Ovary (tissue), 9 donors: ENCODE results near the gene ARMC2. TPM values are rescaled to one million over a fixed set of nuclear protein-coding genes. Genes with fewer than 3 reads are reported as not detected.
"Not testable (repeated sequence)": the region's sequence is repeated elsewhere in the genome, so short reads cannot be mapped to it uniquely, and the experiment has no call there.

ENCODE experiments used
- DNase-seq, 5 donors: peaks; one replicate each; pipeline ENCODE4 v3.0.0-alpha.2; 2019 to 2020
- H3K27ac ChIP-seq, 2 donors: fragments of 200-600 bp; one replicate each; pipeline versions ENCODE4 v1.5.1 to v1.8.0; 2019 to 2022
- H3K27me3 ChIP-seq: fragments of 200-600 bp; one replicate; pipeline ENCODE4 v1.8.0; 2022
- H3K36me3 ChIP-seq: fragments of 200-600 bp; sonication (generic); one replicate; pipeline ENCODE4 v1.5.1; 2019
- H3K4me1 ChIP-seq: one replicate; pipeline ENCODE4 v1.8.1; 2013; ENCODE audit warnings: mild to moderate bottlenecking, moderate library complexity; ENCODE audit not compliant: insufficient read depth
- H3K4me3 ChIP-seq: fragments of 200-600 bp; sonication (generic); one replicate; pipeline ENCODE4 v1.5.1; 2017
- H3K9me3 ChIP-seq, 2 donors: fragments of 200-600 bp in 1 of 2; sonication (generic) in 1 of 2; one replicate each; pipeline versions ENCODE4 v1.5.1 to v1.8.1; 2013 to 2019; ENCODE audit warnings: mild to moderate bottlenecking in 1 of 2, moderate library complexity in 1 of 2
- CTCF ChIP-seq, 3 donors: fragments of 450-650 bp in 2 of 3; fragments of 200-600 bp in 1 of 3; IDR thresholded peaks; one replicate each; pipeline versions ENCODE4 v1.5.1 to v1.8.0; 2016 to 2022; ENCODE audit warnings: antibody characterized with exemption in 3 of 3, mild to moderate bottlenecking in 1 of 3
- EP300 ChIP-seq: sonication (generic); formaldehyde crosslinking; IDR thresholded peaks from one replicate; pipeline ENCODE4 v1.6.1; 2017; ENCODE audit warnings: antibody characterized with exemption
- POLR2A ChIP-seq: fragments of 450-650 bp; IDR thresholded peaks from one replicate; pipeline ENCODE4 v1.6.1; 2017; ENCODE audit warnings: antibody characterized with exemption, mild to moderate bottlenecking, moderate library complexity
- WGBS, 3 donors: extraction: QIAGEN DNeasy Blood & Tissue Kit in 1 of 3; methylation state at CpG; one replicate each; pipeline versions ENCODE4 v1.1.5 to v1.1.7; 2013 to 2017; 5-methylcytosine and 5-hydroxymethylcytosine counted together
- intact Hi-C, 4 donors: fragments of 100-400 bp; cut with DNase I; formaldehyde crosslinking; loops; one replicate each; pipeline versions ENCODE4 v1.11.0 to v1.15.1; 2022 to 2023
- polyA plus RNA-seq, 2 donors: library from polyadenylated mRNA; stranded (reverse); fragments of 200-250 nt in 1 of 2; fragments of 350-450 nt in 1 of 2; fragmentation: Illumina TruSeq in 1 of 2; extraction: RNeasy Lipid Tissue Mini Kit (QIAGEN cat#74804) in 1 of 2; gene quantifications; one replicate each; pipeline ENCODE4 v1.2.3, GENCODE V29; 2013 to 2014
- total RNA-seq, 7 donors: library from RNA; depleted of rRNA in 2 of 7; stranded (reverse); fragments of >200 nt in 2 of 7; fragmentation: NEBNext Ultra II Directional in 3 of 7; extraction: Animal tissue kit (Norgen Biotek cat#: 25700) in 3 of 7; gene quantifications; one replicate each; pipeline versions ENCODE4 v1.1.0 to v1.2.4, GENCODE V29; 2016 to 2023
- donor health status: DM: no; HTN: no; CAD: no; lungs with moderate emphysema.
- donor health status: DM: no; HTN: no; CAD: no.
- donor health status: Bipolar disorder and iron deficiency.
- donor health status: DM: yes; HTN: yes; CAD: no.
- donor health status: DM: no; HTN: no; CAD: no.
- donor health status: DM: yes; HTN: yes; CAD: no.

ARMC2 gene
- total and polyA plus RNA-seq, 9 donors, result 3.2 to 14.7 (median 9.2) TPM

GRCh38 chr6:108969776-108970175, 121.6 kb downstream of the ARMC2 start:
- intact Hi-C loops, result no loop called here
- DNase-seq, result no peak
- WGBS, 3 donors, result 85 to 90% (median 85%) methylated on average over 2 of the region's 2 CpGs
- no peaks in the 10 kb centered on the region for H3K36me3 ChIP-seq
- H3K4me3 ChIP-seq, result no peak overlapping the region
- TF ChIP-seq CTCF (IDR thresholded peaks at IDR 0.05), result no peak
- TF ChIP-seq POLR2A, result no peak
- no peak for TF ChIP-seq EP300
- H3K9me3 ChIP-seq, result no peaks in the 10 kb centered on the region
- no peaks in the 10 kb centered on the region for H3K27me3 ChIP-seq
- H3K4me1 ChIP-seq, result peaks cover 7% of the 10 kb centered on the region
- H3K27ac ChIP-seq, result no peak overlapping the region

- intact Hi-C loops, result no loop called here
- no peak overlapping the region for H3K4me3 ChIP-seq
- H3K27ac ChIP-seq, result no peak overlapping the region
- no peaks in the 10 kb centered on the region for H3K27me3 ChIP-seq
- 90 to 97% (median 95%) methylated on average over 1 of the region's 1 CpG for WGBS, 3 donors
- no peaks in the 10 kb centered on the region for H3K9me3 ChIP-seq
- H3K36me3 ChIP-seq, result no peaks in the 10 kb centered on the region
- TF ChIP-seq EP300, result no peak
- TF ChIP-seq POLR2A, result no peak
- no peak for TF ChIP-seq CTCF (IDR thresholded peaks at IDR 0.05)
- DNase-seq, result no peak
- no peaks in the 10 kb centered on the region for H3K4me1 ChIP-seq
Measured at GRCh38 chr6:108974201-108974600, 126.0 kb downstream of the ARMC2 start.

GRCh38 chr6:108978638-108979037, 130.4 kb downstream of the ARMC2 start:
- H3K27me3 ChIP-seq, H3K4me3 ChIP-seq, H3K27ac ChIP-seq, H3K4me1 ChIP-seq, DNase-seq, H3K9me3 ChIP-seq, H3K36me3 ChIP-seq, intact Hi-C loops: not testable (repeated sequence)
- WGBS, 3 donors, result 88 to 100% (median 98%) methylated on average over 1 of the region's 1 CpG

GRCh38 chr6:108982154-108983113, 134.2 kb downstream of the ARMC2 start:
- intact Hi-C loops, result no loop called here
- TF ChIP-seq CTCF (IDR thresholded peaks at IDR 0.05), result no peak
- TF ChIP-seq POLR2A, result no peak
- TF ChIP-seq EP300, result no peak
- no peaks in the 10 kb centered on the region for H3K4me1 ChIP-seq
- H3K4me3 ChIP-seq, result no peak overlapping the region
- no peaks in the 10 kb centered on the region for H3K9me3 ChIP-seq
- DNase-seq, result no peak
- 89 to 96% (median 96%) methylated on average over 10 of the region's 10 CpGs for WGBS, 3 donors
- no peaks in the 10 kb centered on the region for H3K27me3 ChIP-seq
- no peak overlapping the region for H3K27ac ChIP-seq
- no peaks in the 10 kb centered on the region for H3K36me3 ChIP-seq

- WGBS, 3 donors, result 82 to 90% (median 88%) methylated on average over 1 of the region's 1 CpG
- H3K36me3 ChIP-seq, result no peaks in the 10 kb centered on the region
Measured at GRCh38 chr6:108983151-108983550, 134.9 kb downstream of the ARMC2 start.

More at GRCh38 chr6:108983151-108983550, 134.9 kb downstream of the ARMC2 start:
- no peak overlapping the region for H3K27ac ChIP-seq
- H3K9me3 ChIP-seq, result no peaks in the 10 kb centered on the region
- intact Hi-C loops, result no loop called here
- no peak for DNase-seq
- H3K4me3 ChIP-seq, result no peak overlapping the region
- H3K4me1 ChIP-seq, result no peaks in the 10 kb centered on the region
- no peaks in the 10 kb centered on the region for H3K27me3 ChIP-seq
- TF ChIP-seq CTCF (IDR thresholded peaks at IDR 0.05) (no peak), POLR2A (no peak), EP300 (no peak)
